GM23338 (cell line): ENCODE results near the gene RNF225. TPM values are rescaled to one million over a fixed set of nuclear protein-coding genes. Genes with fewer than 3 reads are reported as not detected.

Experiments
- ATAC-seq: fragments of 200-7000 bp; cut with Tn5 transposase; 3 replicates; pipeline ENCODE4 v1.9.1; 2020
- DNase-seq: peaks from one replicate; pipeline ENCODE4 v3.0.0-alpha.2; 2015; ENCODE audit warnings: low spot score
- H2AFZ ChIP-seq: fragments of 200-600 bp; sonication (generic); 2 replicates; pipeline ENCODE4 v1.8.0; 2016; ENCODE audit warnings: antibody characterized with exemption, mild to moderate bottlenecking, moderate library complexity
- H3F3A ChIP-seq: fragments of 200-600 bp; sonication (generic); replicated peaks from 2 replicates; pipeline ENCODE4 v1.8.0; 2017; ENCODE audit warnings: antibody characterized with exemption, mixed run types, low read depth
- H3K27ac ChIP-seq: fragments of 200-600 bp; sonication (generic); 2 replicates; pipeline ENCODE4 v1.6.1; 2016; ENCODE audit warnings: low read depth
- H3K27me3 ChIP-seq: fragments of 200-600 bp; sonication (generic); 2 replicates; pipeline ENCODE4 v1.8.0; 2016; ENCODE audit warnings: mild to moderate bottlenecking, mixed run types, moderate library complexity; ENCODE audit not compliant: insufficient read depth
- H3K36me3 ChIP-seq: fragments of 200-600 bp; sonication (generic); 2 replicates; pipeline ENCODE4 v1.8.0; 2016; ENCODE audit warnings: mild to moderate bottlenecking; ENCODE audit not compliant: insufficient read depth
- H3K4me1 ChIP-seq: fragments of 200-600 bp; sonication (generic); 2 replicates; pipeline ENCODE4 v1.8.0; 2016; ENCODE audit warnings: mild to moderate bottlenecking, moderate library complexity; ENCODE audit not compliant: insufficient read depth
- H3K4me2 ChIP-seq: fragments of 200-600 bp; sonication (generic); 2 replicates; pipeline ENCODE4 v1.7.1; 2017; ENCODE audit warnings: mixed run types
- H3K4me3 ChIP-seq: fragments of 200-600 bp; sonication (generic); 2 replicates; pipeline ENCODE4 v1.6.1; 2016; ENCODE audit warnings: mixed run types
- H3K79me2 ChIP-seq: fragments of 200-600 bp; sonication (generic); replicated peaks from 2 replicates; pipeline ENCODE4 v1.8.0; 2017; ENCODE audit warnings: mild to moderate bottlenecking; ENCODE audit not compliant: insufficient read depth
- H3K9me2 ChIP-seq: fragments of 200-600 bp; sonication (generic); 2 replicates; pipeline ENCODE4 v1.8.0; 2017; ENCODE audit not compliant: insufficient read depth
- H4K20me1 ChIP-seq: fragments of 200-600 bp; sonication (generic); replicated peaks from 2 replicates; pipeline ENCODE4 v1.8.0; 2017; ENCODE audit warnings: mild to moderate bottlenecking; ENCODE audit not compliant: insufficient read depth
- H3K27ac Mint-ChIP-seq: 2 replicates; pipeline ENCODE4 v1.8.0; 2020; ENCODE audit warnings: inconsistent platforms, mild to moderate bottlenecking, moderate library complexity, mixed read lengths
- H3K27me3 Mint-ChIP-seq: 3 replicates; pipeline ENCODE4 v1.8.0; 2022; ENCODE audit warnings: low read depth, mild to moderate bottlenecking, moderate library complexity, mixed read lengths, inconsistent platforms; ENCODE audit not compliant: insufficient read depth, poor library complexity
- H3K36me3 Mint-ChIP-seq: 3 replicates; pipeline ENCODE4 v1.8.0; 2021; ENCODE audit warnings: low read depth, mild to moderate bottlenecking, inconsistent platforms, moderate library complexity, mixed read lengths
- H3K4me1 Mint-ChIP-seq: 3 replicates; pipeline ENCODE4 v1.8.0; 2020; ENCODE audit warnings: mild to moderate bottlenecking, inconsistent platforms, mixed read lengths
- H3K4me3 Mint-ChIP-seq: 3 replicates; pipeline ENCODE4 v1.8.0; 2021; ENCODE audit warnings: moderate library complexity, mild to moderate bottlenecking, inconsistent platforms, mixed read lengths
- H3K9me3 Mint-ChIP-seq: 3 replicates; pipeline ENCODE4 v1.8.0; 2020; ENCODE audit warnings: moderate library complexity, mild to moderate bottlenecking, inconsistent platforms, mixed read lengths
- CTCF ChIP-seq, 2 experiments: fragments of 200-600 bp in 1 of 2; sonication (generic) in 1 of 2; conservative IDR thresholded peaks; 2 replicates each; pipeline versions ENCODE4 v1.5.1 to v1.6.1; 2016 to 2017; ENCODE audit warnings: antibody characterized with exemption in 2 of 2, low read depth in 2 of 2, mild to moderate bottlenecking in 2 of 2, moderate library complexity in 1 of 2
- ETS1 ChIP-seq: IDR thresholded peaks from 2 replicates; pipeline ENCODE4 v1.6.1; 2016; ENCODE audit warnings: antibody characterized with exemption
- EZH2 ChIP-seq: fragments of 200-600 bp; sonication (generic); IDR thresholded peaks from one replicate; pipeline ENCODE4 v1.8.0; 2017; ENCODE audit warnings: antibody characterized with exemption, mild to moderate bottlenecking, low read depth; ENCODE audit not compliant: unreplicated experiment
- REST ChIP-seq: IDR thresholded peaks from one replicate; pipeline ENCODE4 v1.6.1; 2018; ENCODE audit warnings: antibody characterized with exemption; ENCODE audit not compliant: unreplicated experiment
- ZNF331 ChIP-seq: fragments of 250-450 bp; sonication (Bioruptor Pico); IDR thresholded peaks from 2 replicates; pipeline ENCODE4 v1.5.0; 2020; ENCODE audit warnings: low read depth, mild to moderate bottlenecking, moderate library complexity
- ZNF462 ChIP-seq: fragments of 250-450 bp; sonication (Bioruptor Pico); IDR thresholded peaks from 2 replicates; pipeline ENCODE4 v1.5.0; 2020; ENCODE audit warnings: mild to moderate bottlenecking, moderate library complexity
- polyA plus RNA-seq: library from polyadenylated mRNA; unstranded; fragments of >200 nt; fragmentation: Nextera tagmentation; extraction: Ambion mirVana; gene quantifications from 2 replicates; pipeline ENCODE4 v1.2.1, GENCODE V29; 2016
- total RNA-seq: library from RNA; depleted of rRNA; stranded (reverse); fragments of >200 nt; shearing (Covaris generic); gene quantifications from 2 replicates; pipeline ENCODE4 v1.2.3, GENCODE V29; 2014

RNF225 gene
- total and polyA plus RNA-seq, 2 experiments from 2014 or later, result 0.87 TPM; not detected in 1

- peak overlapping the region; percentile 95 for H2AFZ ChIP-seq
- no peaks in the 10 kb centered on the region for H3K79me2 ChIP-seq
- H3K4me3 Mint-ChIP-seq, result peak overlapping the region; percentile 96
- H3K36me3 Mint-ChIP-seq, result no peaks in the 10 kb centered on the region
- no peaks in the 10 kb centered on the region; the same call in 1 of the 2 replicates for H4K20me1 ChIP-seq
- H3K9me3 Mint-ChIP-seq, result peaks cover 3% of the 10 kb centered on the region; the same call in 1 of the 3 replicates
- H3K4me1 Mint-ChIP-seq, result no peaks in the 10 kb centered on the region; the same call in 2 of the 3 replicates
- no peaks in the 10 kb centered on the region for H3K36me3 ChIP-seq
- peaks cover 6% of the 10 kb centered on the region; the same call in 1 of the 2 replicates for H3K27me3 ChIP-seq
- H3K4me1 ChIP-seq, result no peaks in the 10 kb centered on the region; the same call in 1 of the 2 replicates
- H3F3A ChIP-seq, result no peaks in the 10 kb centered on the region; the same call in 1 of the 2 replicates
- H3K27ac ChIP-seq, result peak overlapping the region; percentile 84
- H3K27me3 Mint-ChIP-seq, result peaks cover 6% of the 10 kb centered on the region
- TF ChIP-seq ZNF331 (CRISPR knock-in tag), result no peak
- no peak for TF ChIP-seq REST
- TF ChIP-seq ZNF462, result no peak
- TF ChIP-seq ETS1, result no peak
- 0 out of 4 replicates have a peak, but pooled peaks of 1 of the 2 experiments have one; percentile 5 for TF ChIP-seq CTCF (conservative IDR thresholded peaks at IDR 0.05; ENCODE audit: low read depth in 2 of 2)
- TF ChIP-seq EZH2, result no peak
- H3K9me2 ChIP-seq, result no peaks in the 10 kb centered on the region
- peak overlapping the region; percentile 85 for H3K4me3 ChIP-seq
- peak; percentile 23 for ATAC-seq
- DNase-seq, result peak; percentile 64
- peak overlapping the region; percentile 99 for H3K27ac Mint-ChIP-seq
- peak overlapping the region; percentile 87 for H3K4me2 ChIP-seq
Measured at GRCh38 chr19:58361900-58362271, 33.6 kb upstream of the RNF225 start.
